Neural cell (in vitro differentiated cells): Measurements from ENCODE around the gene SUPT4H1.

Experiments
- EZH2 ChIP-seq: fragments of 200-600, 300-800 bp; shearing (Covaris generic), sonication (generic); IDR thresholded peaks from 2 replicates; pipeline ENCODE4 v1.6.1; 2014; ENCODE audit warnings: antibody characterized with exemption, low read length, borderline replicate concordance, mild to moderate bottlenecking; ENCODE audit not compliant: insufficient read depth, poor library complexity, severe bottlenecking
- POLR2AphosphoS5 ChIP-seq: IDR thresholded peaks from 2 replicates; pipeline ENCODE4 v1.6.1; 2012
- RAD21 ChIP-seq: fragments of 450-650 bp; conservative IDR thresholded peaks from 2 replicates; pipeline ENCODE4 v1.6.1; 2014; ENCODE audit warnings: antibody characterized with exemption, mild to moderate bottlenecking, moderate library complexity
- SMC3 ChIP-seq: fragments of 450-650 bp; conservative IDR thresholded peaks from 2 replicates; pipeline ENCODE4 v1.6.1; 2014; ENCODE audit warnings: antibody characterized with exemption, mild to moderate bottlenecking, moderate library complexity; ENCODE audit not compliant: poor library complexity
- TAF1 ChIP-seq: IDR thresholded peaks from 2 replicates; pipeline ENCODE4 v1.6.1; 2012; ENCODE audit warnings: low read depth
- TF ChIP-seq, protein P1 (sequence below): fragments of 450-650 bp; IDR thresholded peaks from 2 replicates; pipeline ENCODE4 v1.5.1; 2014; ENCODE audit warnings: antibody characterized with exemption, mild to moderate bottlenecking, moderate library complexity; ENCODE audit not compliant: poor library complexity, severe bottlenecking
- TF ChIP-seq, protein P2 (sequence below): IDR thresholded peaks from 2 replicates; pipeline ENCODE4 v1.6.1; 2012; ENCODE audit warnings: borderline replicate concordance

DNA sequence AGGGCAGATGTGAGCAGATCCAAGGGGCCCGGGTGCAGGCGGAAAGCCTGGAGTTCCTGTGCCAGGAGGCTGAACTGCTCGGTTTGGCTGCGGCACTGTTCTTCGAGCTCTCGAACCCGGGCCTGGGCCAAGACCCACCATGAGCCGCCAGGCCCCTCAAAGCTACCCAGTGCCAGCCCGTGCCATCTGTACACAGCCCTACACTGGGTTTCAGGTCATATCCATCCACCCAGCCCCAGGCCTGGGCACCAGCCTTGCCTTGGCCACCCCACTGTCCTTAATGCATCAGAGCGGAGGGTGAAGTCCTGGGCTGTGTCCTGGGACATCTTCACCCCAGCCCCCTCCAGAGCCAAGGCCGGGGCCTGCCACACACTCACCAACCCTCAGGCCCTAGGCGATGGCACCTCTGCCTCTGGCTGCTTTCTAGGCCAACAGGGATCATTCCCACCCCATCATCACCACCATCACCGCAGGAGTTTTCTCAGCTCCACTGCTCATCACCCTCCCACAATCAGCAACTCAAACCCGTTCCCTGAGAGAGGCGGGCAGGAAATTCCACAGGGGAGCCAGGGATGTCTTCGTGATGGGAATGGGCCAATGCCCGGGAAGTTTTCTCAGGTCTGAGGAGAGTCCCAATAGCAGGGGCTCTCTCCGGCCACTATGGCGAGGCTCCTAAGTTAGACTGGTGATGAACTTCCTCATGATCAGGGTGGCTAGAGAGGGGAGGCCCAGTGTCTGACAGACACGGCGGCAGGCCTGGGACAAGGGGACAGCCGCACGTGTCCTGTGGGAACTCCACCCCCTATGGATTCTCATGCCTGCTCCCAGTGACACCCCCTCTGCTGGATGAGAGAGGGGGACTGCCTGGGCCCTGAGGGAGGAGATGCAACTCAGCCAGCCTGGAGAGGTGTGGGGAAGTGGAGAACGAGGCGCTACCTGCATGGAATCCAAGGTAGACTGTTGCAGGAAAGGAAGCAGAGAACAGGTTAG is 32.5 kb downstream of the SUPT4H1 start:
- no peak for TF ChIP-seq SMC3
- no peak for TF ChIP-seq EZH2
- TF ChIP-seq, protein P1, sequence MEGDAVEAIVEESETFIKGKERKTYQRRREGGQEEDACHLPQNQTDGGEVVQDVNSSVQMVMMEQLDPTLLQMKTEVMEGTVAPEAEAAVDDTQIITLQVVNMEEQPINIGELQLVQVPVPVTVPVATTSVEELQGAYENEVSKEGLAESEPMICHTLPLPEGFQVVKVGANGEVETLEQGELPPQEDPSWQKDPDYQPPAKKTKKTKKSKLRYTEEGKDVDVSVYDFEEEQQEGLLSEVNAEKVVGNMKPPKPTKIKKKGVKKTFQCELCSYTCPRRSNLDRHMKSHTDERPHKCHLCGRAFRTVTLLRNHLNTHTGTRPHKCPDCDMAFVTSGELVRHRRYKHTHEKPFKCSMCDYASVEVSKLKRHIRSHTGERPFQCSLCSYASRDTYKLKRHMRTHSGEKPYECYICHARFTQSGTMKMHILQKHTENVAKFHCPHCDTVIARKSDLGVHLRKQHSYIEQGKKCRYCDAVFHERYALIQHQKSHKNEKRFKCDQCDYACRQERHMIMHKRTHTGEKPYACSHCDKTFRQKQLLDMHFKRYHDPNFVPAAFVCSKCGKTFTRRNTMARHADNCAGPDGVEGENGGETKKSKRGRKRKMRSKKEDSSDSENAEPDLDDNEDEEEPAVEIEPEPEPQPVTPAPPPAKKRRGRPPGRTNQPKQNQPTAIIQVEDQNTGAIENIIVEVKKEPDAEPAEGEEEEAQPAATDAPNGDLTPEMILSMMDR, result no peak
- no peak for TF ChIP-seq POLR2AphosphoS5
- TF ChIP-seq TAF1, result no peak
- no peak for TF ChIP-seq RAD21
- TF ChIP-seq, protein P2, sequence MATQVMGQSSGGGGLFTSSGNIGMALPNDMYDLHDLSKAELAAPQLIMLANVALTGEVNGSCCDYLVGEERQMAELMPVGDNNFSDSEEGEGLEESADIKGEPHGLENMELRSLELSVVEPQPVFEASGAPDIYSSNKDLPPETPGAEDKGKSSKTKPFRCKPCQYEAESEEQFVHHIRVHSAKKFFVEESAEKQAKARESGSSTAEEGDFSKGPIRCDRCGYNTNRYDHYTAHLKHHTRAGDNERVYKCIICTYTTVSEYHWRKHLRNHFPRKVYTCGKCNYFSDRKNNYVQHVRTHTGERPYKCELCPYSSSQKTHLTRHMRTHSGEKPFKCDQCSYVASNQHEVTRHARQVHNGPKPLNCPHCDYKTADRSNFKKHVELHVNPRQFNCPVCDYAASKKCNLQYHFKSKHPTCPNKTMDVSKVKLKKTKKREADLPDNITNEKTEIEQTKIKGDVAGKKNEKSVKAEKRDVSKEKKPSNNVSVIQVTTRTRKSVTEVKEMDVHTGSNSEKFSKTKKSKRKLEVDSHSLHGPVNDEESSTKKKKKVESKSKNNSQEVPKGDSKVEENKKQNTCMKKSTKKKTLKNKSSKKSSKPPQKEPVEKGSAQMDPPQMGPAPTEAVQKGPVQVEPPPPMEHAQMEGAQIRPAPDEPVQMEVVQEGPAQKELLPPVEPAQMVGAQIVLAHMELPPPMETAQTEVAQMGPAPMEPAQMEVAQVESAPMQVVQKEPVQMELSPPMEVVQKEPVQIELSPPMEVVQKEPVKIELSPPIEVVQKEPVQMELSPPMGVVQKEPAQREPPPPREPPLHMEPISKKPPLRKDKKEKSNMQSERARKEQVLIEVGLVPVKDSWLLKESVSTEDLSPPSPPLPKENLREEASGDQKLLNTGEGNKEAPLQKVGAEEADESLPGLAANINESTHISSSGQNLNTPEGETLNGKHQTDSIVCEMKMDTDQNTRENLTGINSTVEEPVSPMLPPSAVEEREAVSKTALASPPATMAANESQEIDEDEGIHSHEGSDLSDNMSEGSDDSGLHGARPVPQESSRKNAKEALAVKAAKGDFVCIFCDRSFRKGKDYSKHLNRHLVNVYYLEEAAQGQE, result no peak
